Measurements from ENCODE around the gene COX5A.
A peak's percentile ranks its signal among the peaks of the same experiment; 100 is the strongest.

DNA sequence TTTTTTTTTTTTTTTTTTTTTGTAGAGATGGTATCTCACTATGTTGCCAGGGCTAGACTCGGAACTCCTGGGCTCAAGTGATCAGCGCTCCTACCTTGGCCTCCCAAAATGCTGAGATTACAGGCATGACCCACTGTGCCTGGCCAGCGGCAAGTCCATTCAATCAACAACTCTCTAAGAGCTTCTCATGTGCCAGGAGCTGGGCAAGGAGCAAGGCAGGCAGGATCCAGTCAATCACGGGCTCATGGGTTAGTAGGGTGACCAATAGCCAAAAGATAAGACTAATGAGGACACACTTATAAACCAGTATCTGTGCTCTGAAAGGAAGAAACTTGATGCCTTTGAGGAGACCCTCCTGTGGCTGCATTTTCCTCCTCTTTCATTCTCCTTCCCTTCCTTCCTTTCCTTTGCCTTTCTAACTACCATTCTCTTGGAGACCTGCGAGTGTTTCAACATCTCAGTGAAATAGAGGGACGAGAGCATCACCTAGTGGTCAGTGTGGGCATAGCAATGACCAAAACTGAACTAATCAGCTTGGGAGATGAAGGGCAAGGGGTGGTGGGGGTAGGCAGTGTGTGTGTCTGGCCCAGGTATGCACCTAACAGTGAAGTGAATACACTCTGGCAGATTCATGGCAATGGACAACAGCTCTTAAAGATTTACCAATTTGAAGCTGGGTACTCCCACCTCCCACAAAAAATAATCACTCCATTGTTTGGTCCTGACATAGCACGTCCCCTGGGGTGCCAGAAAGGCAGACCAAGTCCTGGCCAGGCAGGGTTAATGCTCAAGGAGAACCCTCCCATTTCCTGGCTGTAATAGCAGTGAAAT, 12.4 kb upstream of the COX5A start:
- TF ChIP-seq, protein P1, sequence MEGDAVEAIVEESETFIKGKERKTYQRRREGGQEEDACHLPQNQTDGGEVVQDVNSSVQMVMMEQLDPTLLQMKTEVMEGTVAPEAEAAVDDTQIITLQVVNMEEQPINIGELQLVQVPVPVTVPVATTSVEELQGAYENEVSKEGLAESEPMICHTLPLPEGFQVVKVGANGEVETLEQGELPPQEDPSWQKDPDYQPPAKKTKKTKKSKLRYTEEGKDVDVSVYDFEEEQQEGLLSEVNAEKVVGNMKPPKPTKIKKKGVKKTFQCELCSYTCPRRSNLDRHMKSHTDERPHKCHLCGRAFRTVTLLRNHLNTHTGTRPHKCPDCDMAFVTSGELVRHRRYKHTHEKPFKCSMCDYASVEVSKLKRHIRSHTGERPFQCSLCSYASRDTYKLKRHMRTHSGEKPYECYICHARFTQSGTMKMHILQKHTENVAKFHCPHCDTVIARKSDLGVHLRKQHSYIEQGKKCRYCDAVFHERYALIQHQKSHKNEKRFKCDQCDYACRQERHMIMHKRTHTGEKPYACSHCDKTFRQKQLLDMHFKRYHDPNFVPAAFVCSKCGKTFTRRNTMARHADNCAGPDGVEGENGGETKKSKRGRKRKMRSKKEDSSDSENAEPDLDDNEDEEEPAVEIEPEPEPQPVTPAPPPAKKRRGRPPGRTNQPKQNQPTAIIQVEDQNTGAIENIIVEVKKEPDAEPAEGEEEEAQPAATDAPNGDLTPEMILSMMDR (IDR thresholded peaks at IDR 0.05) = peak; percentile 95 to 99 (median 98)
- TF ChIP-seq POLR2A (IDR thresholded peaks at IDR 0.05; ENCODE audit: low read depth) = no peak
- peak in 1 of 2 donors; percentile 26 for TF ChIP-seq POLR2AphosphoS5 (IDR thresholded peaks at IDR 0.05)

Measured in esophagus muscularis mucosa (tissue), 3 donors.